Activated effector memory CD4-positive, alpha-beta T cell treated with Interleukin-2 at 50 U/mL for 16 hours (primary cell): ENCODE measurements around the gene CHN1.

Source experiments
- DNase-seq: peaks from one replicate; pipeline ENCODE4 v3.0.0-alpha.2; 2020

The CHN1 gene

GRCh38 chr2:174762464-174762863, 242.7 kb downstream of the CHN1 start:
- no peak for DNase-seq

DNA sequence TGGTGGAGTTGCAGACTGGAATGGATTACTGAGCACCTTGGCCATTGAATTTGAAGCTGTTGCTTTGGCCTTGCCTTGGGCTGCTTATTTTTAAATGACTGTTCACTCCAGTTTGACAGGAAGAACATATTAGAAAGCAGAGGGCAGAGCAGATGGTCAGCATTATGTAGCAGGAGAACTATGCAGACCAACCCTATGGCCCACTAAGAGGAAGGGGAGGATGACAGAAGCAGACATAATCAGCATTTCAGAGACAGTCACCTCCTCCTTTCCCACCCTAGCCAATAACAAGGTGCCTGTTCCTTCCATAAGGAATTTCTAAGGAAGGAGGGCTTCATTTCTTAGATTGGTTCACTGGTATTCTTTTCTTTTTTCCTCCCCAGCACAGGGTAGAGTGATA, 243.3 kb downstream of the CHN1 start:
- no peak for DNase-seq

DNA sequence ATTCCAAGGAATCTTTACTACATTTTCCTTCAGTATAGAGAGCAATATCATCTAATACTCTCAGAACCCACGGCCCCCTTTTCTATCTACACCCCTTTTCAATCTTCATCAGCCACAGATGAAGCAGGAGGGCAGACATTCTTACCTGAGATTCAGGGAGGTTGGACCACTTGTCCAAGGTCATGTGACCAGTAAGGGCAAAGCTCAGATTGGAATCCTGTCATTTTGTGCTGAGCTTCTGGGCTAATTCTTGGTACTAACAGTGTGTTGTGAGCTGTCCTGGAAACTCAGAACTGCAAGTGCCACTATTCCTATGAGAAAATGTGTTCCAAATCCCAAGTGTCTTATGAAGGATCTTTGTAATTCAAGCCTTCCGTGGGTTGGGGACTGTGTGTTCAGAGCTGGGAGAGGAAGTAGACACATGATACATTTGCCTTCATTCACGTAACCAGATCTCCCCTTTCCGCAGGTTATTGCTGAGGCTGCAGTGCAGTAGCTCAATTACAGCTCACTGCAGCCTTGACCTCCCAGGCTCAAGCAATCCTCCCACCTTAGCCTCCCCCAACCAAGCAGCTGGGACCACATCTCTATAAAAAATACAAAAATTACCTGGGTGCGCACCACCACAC, 244.2 kb downstream of the CHN1 start:
- DNase-seq, result no peak

DNA sequence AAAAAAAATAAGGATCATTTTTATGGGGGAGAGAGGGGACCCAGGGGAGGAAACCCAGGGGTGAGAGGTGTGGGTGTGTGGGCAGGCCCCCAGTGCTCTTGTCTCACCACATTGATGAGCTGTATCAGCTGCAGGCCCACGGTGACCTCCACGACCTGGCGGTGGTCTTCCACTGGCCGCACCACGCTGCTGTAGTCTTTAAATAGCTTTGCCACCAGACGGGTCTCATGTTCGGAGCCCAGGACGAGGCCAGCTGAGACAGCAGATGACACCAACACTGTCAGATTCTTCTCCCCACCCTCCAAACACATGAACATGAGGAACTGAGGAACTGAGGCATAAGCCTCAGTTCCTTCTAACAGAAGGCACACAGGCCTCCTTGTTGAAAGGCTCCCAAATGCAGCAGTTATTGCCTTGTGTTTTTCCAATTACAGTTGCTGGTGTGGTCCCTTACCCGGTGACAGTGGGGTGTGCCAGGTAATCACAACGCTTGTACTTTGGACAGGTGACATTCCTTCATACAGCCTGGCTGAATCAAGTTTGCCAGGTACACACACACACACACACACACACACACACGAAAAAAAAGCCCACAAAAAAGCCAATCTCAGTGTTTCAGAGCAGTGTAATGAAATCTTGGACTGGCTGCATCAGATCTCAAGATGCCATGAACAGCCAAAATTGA, 245.7 kb downstream of the CHN1 start:
- DNase-seq, result no peak

GRCh38 chr2:174756743-174757142, 248.4 kb downstream of the CHN1 start:
- no peak for DNase-seq

DNA sequence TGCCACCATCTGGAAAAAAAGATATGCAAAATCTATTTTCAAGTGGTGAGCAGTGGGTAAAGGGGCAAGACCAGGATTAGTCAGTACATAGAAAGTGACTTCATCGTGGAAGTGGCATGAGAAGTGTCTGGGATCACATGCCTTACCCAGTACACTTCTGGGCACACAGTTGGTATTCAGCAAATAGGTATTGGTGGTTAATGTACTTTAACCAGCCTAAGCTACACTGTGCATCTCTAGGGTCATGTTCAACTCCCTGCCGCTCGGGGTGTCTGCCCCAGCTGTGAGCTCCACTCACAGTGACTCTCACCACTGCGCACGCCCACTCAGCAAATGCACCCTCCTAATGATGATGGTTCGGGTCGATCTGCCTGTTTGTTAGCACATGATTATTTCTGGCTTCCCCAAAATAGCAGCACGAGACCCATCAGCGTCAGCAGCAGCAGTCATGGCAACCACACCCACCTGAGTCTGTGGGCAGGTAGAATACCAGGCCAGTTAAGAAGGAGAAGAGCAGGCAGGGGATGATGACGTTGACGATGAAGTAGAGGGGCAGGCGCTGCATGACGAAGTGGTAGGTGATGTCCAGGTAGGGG, 252.0 kb downstream of the CHN1 start:
- no peak for DNase-seq

GRCh38 chr2:174752403-174753037, 252.7 kb downstream of the CHN1 start:
- no peak for DNase-seq

DNA sequence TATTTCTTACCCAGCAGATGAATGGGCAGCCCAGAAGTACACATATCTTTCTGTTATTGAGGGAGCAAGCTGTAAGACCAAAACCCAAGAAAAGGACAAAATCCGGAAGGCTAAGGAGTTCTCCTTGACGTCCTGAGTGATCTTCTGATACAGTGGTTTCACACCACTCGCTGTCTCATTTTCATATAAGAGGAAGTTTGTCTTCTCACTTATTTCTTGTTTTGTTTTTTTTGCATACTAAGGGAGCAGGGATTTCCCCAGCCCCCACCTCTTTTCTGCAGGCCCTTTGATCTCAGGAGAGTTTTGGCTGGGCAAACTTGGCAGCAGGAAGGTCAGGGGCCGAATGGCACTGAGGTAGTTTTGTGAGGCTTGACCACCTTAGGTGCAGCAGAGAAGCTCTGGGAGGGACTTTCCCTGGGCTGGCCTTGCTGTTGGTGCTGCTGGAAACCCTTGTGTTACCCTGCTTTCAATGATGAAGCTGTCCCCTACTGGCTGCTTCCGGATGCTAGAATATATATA, 254.2 kb downstream of the CHN1 start:
- DNase-seq, result no peak

GRCh38 chr2:174749793-174750192, 255.4 kb downstream of the CHN1 start:
- DNase-seq, result no peak

- DNase-seq, result peak; percentile 52
Measured at GRCh38 chr2:174748948-174749347, 256.2 kb downstream of the CHN1 start.
